PC-9 (cell line): ENCODE measurements around the gene CLHC1.

Source experiments
- CTCF ChIP-seq: fragments of 200-600 bp; sonication (generic); conservative IDR thresholded peaks from 2 replicates; pipeline ENCODE4 v1.6.1; 2017; ENCODE audit warnings: mixed run types, antibody characterized with exemption, mild to moderate bottlenecking, moderate library complexity
- EZH2 ChIP-seq: fragments of 200-600 bp; sonication (generic); IDR thresholded peaks from 2 replicates; pipeline ENCODE4 v1.8.0; 2017; ENCODE audit warnings: antibody characterized with exemption, low read depth

- TF ChIP-seq CTCF (no peak), EZH2 (no peak)
Measured at GRCh38 chr2:55242617-55243016, 10.5 kb upstream of the CLHC1 start.
